H1 (cell line): Measurements from ENCODE around the gene HYAL1. TPM values are rescaled to one million over a fixed set of nuclear protein-coding genes. Genes with fewer than 3 reads are reported as not detected.

Experiments
- CBX8 ChIP-seq: fragments of 300-800, 300-1000 bp; sonication (generic); IDR thresholded peaks from 2 replicates; pipeline ENCODE4 v1.7.1; 2016; ENCODE audit warnings: low read depth, low read length, borderline replicate concordance
- CHD2 ChIP-seq: IDR thresholded peaks from 2 replicates; pipeline ENCODE4 v1.6.1; 2012; ENCODE audit warnings: low read length, improper control_type of control experiment
- RNF2 ChIP-seq: fragments of 200-900, 300-1000 bp; sonication (generic); IDR thresholded peaks from 2 replicates; pipeline ENCODE4 v1.7.1; 2016; ENCODE audit warnings: borderline replicate concordance, low read depth, mild to moderate bottlenecking, antibody characterized with exemption, low read length; ENCODE audit not compliant: poor library complexity, severe bottlenecking; ENCODE audit errors: missing control alignments
- TAF1 ChIP-seq: IDR thresholded peaks from 2 replicates; pipeline ENCODE4 v1.6.1; 2011; ENCODE audit warnings: mild to moderate bottlenecking, low read depth, low read length
- TCF12 ChIP-seq: IDR thresholded peaks from 2 replicates; pipeline ENCODE4 v1.6.1; 2011; ENCODE audit warnings: low read depth, mild to moderate bottlenecking, low read length
- TEAD4 ChIP-seq: IDR thresholded peaks from 2 replicates; pipeline ENCODE4 v1.6.1; 2012; ENCODE audit warnings: low read depth, low read length, inconsistent platforms, mixed read lengths
- polyA plus RNA-seq, 7 experiments: library from polyadenylated mRNA; depleted of rRNA in 3 of 7; stranded (reverse) in 5 of 7; unstranded in 2 of 7; fragments of >200 nt in 5 of 7; fragments of 200-250 nt in 2 of 7; gene quantifications; 1 replicate in 5 of 7; 2 replicates in 1 of 7; 4 replicates in 1 of 7; pipeline versions ENCODE4 v1.2.1 to v1.2.3, GENCODE V29; 2011 to 2013; ENCODE audit warnings: missing spikeins in 2 of 7, mixed read lengths in 2 of 7
- total RNA-seq: library from RNA; stranded (reverse); fragmentation: NEBNext Ultra II Directional; extraction: Animal tissue kit (Norgen Biotek cat#: 25700); gene quantifications from 2 replicates; pipeline ENCODE4 v1.2.1, GENCODE V29; 2021
- TF ChIP-seq, protein P1 (sequence below): IDR thresholded peaks from 2 replicates; pipeline ENCODE4 v1.6.1; 2011; ENCODE audit warnings: low read length, improper control_type of control experiment

HYAL1 gene
- total and polyA plus RNA-seq, 2 of the 8 experiments (the other 6 are each of a cell fraction or from before 2014, with no cell fraction given): 2.0 to 5.4 TPM

DNA sequence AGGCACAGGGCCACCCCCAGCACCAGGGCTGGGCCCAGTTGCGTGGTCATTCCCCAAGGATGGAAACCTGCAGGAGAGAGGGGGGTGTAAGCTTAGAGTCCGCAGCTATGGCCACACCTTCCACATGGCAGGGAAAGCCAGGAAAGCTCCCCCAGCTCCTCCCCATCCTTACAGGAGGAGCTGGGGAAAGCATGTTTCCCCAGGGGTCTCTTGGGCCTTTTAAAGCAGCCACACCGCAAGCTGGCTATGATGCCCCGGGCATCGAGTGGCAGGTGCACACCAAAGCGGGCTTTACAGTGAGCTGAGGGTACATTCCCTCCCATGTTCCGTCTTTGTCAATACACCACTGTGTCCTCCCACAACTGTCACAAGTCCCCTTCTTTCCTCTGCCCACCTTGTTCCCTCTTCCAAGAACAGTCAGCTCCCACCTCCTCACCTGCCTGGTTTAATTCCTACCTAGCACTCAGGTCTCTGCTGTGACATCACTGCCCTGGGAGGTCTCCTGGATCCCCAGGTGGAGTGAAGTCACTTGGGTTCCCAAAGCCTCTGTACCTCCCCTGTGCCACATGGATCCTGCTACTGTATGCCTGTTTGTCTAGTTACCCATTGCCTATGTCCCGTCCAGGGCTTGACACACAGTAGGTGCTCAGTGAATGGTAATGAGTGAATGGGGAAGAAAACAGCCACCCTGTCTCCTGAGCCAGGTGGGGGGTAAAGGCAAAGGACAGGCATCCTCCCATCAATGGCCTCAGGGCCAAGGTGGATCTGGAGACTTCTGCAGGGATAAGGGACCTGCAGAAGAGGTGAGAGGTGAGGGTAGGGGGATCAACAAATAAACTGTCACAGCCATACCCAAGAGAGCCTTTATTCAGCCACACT lies 7.6 kb downstream of the HYAL1 start (continued):
- no peak for TF ChIP-seq CBX8
- no peak for TF ChIP-seq CHD2
- no peak for TF ChIP-seq TEAD4
- TF ChIP-seq RNF2: no peak
- TF ChIP-seq TAF1: no peak
- TF ChIP-seq, protein P1, sequence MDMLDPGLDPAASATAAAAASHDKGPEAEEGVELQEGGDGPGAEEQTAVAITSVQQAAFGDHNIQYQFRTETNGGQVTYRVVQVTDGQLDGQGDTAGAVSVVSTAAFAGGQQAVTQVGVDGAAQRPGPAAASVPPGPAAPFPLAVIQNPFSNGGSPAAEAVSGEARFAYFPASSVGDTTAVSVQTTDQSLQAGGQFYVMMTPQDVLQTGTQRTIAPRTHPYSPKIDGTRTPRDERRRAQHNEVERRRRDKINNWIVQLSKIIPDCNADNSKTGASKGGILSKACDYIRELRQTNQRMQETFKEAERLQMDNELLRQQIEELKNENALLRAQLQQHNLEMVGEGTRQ: no peak
- TF ChIP-seq TCF12: no peak
